HG03460 (cell line): ENCODE data around the gene TMEM229A.
A peak's percentile ranks its signal among the peaks of the same experiment; 100 is the strongest.
"Not testable (repeated sequence)": the region's sequence is repeated elsewhere in the genome, so short reads cannot be mapped to it uniquely, and the experiment has no call there.

Experiments
- ATAC-seq: cut with Tn5 transposase; IDR thresholded peaks from one replicate; pipeline ENCODE4 v1.9.1; 2021; ENCODE audit not compliant: unreplicated experiment

The TMEM229A gene

GRCh38 chr7:124032369-124033094 is at the start of gene TMEM229A:
Gene TMEM229A (minus strand): TSS chr7:124033067. CDS start chr7:124033003, 64 bp downstream.
- no peak for ATAC-seq

DNA sequence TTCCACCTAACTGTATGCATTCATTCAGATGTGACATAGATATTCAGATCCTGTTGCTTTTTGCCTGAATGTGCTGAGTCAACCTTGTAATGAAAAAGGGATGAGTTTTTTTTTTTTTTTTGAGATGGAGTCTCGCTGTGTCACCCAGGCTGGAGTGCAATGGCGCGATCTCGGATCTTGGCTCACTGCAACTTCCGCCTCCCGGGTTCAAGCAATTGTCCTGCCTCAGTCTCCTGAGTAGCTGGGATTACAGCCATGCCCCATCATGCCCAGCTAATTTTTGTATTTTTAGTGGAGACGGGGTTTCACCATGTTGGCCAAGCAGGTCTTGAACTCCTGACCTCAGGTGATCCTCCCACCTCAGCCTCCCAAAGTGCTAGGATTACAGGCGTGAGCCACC is 49.4 kb upstream of the TMEM229A start:
- not testable (repeated sequence) for ATAC-seq

DNA sequence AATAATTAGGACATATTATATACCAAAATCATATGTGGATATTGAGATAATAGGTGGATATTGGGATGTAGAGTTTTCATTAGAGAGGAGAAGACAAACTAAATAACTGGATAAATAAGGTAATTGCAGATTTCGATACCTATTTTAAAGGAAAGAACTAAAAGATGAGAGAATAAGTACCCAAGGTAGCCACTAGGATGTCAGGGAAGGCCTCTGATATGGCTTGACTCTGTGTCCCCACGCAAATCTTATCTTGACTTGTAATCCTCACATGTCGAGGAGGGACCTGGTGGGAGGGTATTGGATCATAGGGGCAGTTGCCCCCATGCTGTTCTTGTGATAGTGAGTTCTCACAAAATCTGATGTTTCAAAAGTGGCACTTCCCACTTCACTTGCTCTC is 44.7 kb upstream of the TMEM229A start:
- ATAC-seq: no peak

GRCh38 chr7:124076841-124077240 is 44.0 kb upstream of the TMEM229A start:
- no peak for ATAC-seq

- ATAC-seq: no peak
Observed at GRCh38 chr7:124074007-124074406, 41.1 kb upstream of the TMEM229A start.

GRCh38 chr7:124073310-124073645 is 40.4 kb upstream of the TMEM229A start:
- ATAC-seq: no peak

- ATAC-seq: no peak
Observed at GRCh38 chr7:124072603-124073309, 39.9 kb upstream of the TMEM229A start.

GRCh38 chr7:124071843-124072242 is 39.0 kb upstream of the TMEM229A start:
- no peak for ATAC-seq

GRCh38 chr7:124062171-124062570 is 29.3 kb upstream of the TMEM229A start:
- no peak for ATAC-seq

- ATAC-seq: no peak
Observed at GRCh38 chr7:124060528-124060927, 27.7 kb upstream of the TMEM229A start.

DNA sequence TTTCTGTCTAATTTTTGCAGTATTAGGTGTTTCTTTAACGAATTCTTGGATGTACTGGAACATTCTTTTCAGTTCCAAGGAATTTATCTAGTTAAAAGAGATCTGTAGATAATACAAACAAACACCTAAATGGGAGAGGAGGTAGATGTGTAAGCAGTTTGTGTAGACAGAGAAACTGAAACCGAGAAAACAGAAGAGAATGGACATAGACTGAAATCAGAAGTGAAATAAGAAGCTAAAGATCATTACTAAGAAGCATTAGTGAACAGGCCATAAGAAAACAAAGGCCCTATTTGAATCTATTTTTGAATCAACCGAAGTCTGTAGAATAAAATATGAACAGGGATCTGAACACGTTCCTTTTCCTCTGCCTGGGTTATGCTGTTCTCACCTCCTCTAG is 26.5 kb upstream of the TMEM229A start:
- peak; percentile 99 for ATAC-seq

DNA sequence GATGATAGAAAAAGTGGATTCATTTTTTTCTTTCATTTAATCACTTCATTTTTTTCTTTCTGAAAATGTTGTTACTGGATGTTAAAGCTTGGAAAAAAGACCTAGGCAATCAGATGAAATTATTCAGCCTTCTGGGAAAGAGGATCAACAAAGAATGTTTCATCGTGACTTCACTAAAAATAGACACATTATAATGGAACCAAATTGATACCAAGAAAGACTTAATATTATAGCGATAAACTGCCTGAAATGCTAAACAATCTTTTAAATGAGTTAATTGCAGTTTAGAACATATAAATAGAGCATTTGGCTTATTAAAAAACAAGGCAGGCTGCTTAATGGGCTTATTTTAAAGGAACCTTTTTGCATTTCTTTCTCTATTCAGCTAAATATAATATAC is 25.6 kb upstream of the TMEM229A start:
- no peak for ATAC-seq

DNA sequence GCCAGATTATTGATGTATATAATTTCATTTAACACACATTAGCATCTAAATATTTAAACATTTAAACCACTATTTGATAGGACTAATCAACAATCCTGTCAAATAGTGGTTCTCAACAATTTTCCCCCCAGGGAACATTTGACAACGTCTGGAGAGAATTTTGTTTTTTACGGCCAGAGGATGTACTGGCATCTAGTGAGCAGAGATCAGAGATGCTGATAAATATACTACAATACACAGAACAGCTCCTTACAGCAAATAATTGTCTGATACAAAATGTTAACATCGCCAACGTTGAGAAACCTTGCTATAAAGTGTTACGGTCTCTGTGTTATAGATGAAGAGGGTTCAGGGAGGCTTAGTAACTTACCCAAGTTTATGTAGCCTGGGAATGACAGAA is 25.0 kb upstream of the TMEM229A start:
- no peak for ATAC-seq

DNA sequence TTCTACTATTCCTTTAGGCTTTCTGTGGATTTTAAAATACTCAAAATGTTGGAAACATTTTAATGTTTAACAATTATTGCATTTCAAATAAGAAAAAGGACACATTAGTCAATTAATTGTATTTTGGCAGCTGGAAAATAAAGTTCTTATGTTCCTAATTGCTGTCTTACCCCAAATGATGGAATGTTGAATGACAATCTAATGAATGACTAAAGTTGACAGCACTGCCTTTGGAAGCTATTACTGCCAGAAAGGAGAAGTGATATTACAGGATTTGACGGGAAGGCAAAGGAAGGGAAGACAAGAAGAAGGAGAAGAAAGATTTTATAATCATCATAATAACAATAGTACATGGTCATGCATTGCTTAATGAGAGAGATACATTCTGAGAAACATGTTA is 23.4 kb upstream of the TMEM229A start:
- no peak for ATAC-seq

GRCh38 chr7:124051681-124052377 is 19.0 kb upstream of the TMEM229A start:
- ATAC-seq: no peak

GRCh38 chr7:124042826-124043225 is 10.0 kb upstream of the TMEM229A start:
- no peak for ATAC-seq

- no peak for ATAC-seq
Observed at GRCh38 chr7:124041439-124041838, 8.6 kb upstream of the TMEM229A start.

DNA sequence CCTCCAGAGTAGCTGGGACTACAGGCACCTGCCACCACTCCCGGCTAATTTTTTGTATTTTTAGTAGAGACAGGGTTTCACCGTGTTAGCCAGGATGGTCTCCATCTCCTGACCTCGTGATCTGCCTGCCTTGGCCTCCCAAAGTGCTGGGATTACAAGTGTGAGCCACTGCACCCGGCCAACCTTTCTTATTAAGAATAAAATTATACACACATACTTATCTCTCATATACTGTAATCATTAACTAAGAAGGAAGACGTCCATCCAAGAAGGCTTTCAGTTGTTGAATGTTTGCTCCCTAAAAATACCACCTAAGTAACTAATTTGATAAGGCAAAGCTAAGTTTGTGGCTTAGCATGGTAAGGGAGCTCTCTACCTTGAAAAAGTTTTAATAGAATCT is 5.0 kb upstream of the TMEM229A start:
- ATAC-seq: not testable (repeated sequence)

GRCh38 chr7:124035706-124036105 is 2.8 kb upstream of the TMEM229A start:
- ATAC-seq: no peak

GRCh38 chr7:124034754-124035100 is 1.9 kb upstream of the TMEM229A start:
- no peak for ATAC-seq

- ATAC-seq: no peak
Observed at GRCh38 chr7:124033807-124034753, 1.2 kb upstream of the TMEM229A start.
